Left forelimb (tissue), 1 donor: Measurements from ENCODE around the gene EHMT2.
A peak's percentile ranks its signal among the peaks of the same experiment; 100 is the strongest.
"Not testable (repeated sequence)": the region's sequence is repeated elsewhere in the genome, so short reads cannot be mapped to it uniquely, and the experiment has no call there.

Source experiments
- DNase-seq: peaks from one replicate; pipeline ENCODE4 v3.0.0-alpha.2; 2018; ENCODE audit warnings: low spot score

Gene EHMT2

GRCh38 chr6:31897612-31898382, at the start of gene EHMT2:
EHMT2 (minus strand) TSS chr6:31897698; CDS start chr6:31897677, 21 bp downstream.
- DNase-seq: peak; percentile 90

GRCh38 chr6:31947070-31947675, 49.7 kb upstream of the EHMT2 start:
- DNase-seq: no peak

- DNase-seq: no peak
Observed at GRCh38 chr6:31946370-31946885, 48.9 kb upstream of the EHMT2 start.

GRCh38 chr6:31945507-31946369, 48.2 kb upstream of the EHMT2 start, which contains the start of gene CFB:
CFB (plus strand) TSS chr6:31946095; CDS start chr6:31946222, 127 bp downstream.
- no peak for DNase-seq

- DNase-seq: no peak
Observed at GRCh38 chr6:31945154-31945506, 47.6 kb upstream of the EHMT2 start.

GRCh38 chr6:31943742-31944141, 46.2 kb upstream of the EHMT2 start:
- no peak for DNase-seq

GRCh38 chr6:31940256-31940664, 42.8 kb upstream of the EHMT2 start:
- DNase-seq: no peak

GRCh38 chr6:31935823-31936222, 38.3 kb upstream of the EHMT2 start:
- no peak for DNase-seq

GRCh38 chr6:31935021-31935420, 37.5 kb upstream of the EHMT2 start:
- DNase-seq: no peak

GRCh38 chr6:31933537-31933936, 36.0 kb upstream of the EHMT2 start:
- no peak for DNase-seq

GRCh38 chr6:31932137-31932536, 34.6 kb upstream of the EHMT2 start:
- DNase-seq: not testable (repeated sequence)

GRCh38 chr6:31930962-31931361, 33.5 kb upstream of the EHMT2 start:
- DNase-seq: no peak

GRCh38 chr6:31928672-31928939, 31.1 kb upstream of the EHMT2 start:
- no peak for DNase-seq

GRCh38 chr6:31927863-31928671, 30.6 kb upstream of the EHMT2 start:
- DNase-seq: no peak

- DNase-seq: no peak
Observed at GRCh38 chr6:31927242-31927862, 29.9 kb upstream of the EHMT2 start, which contains the start of gene C2. C2 (plus strand) TSS chr6:31927717; CDS start chr6:31927753, 36 bp downstream.

GRCh38 chr6:31922942-31923341, 25.4 kb upstream of the EHMT2 start:
- no peak for DNase-seq

- no peak for DNase-seq
Observed at GRCh38 chr6:31920811-31921210, 23.3 kb upstream of the EHMT2 start.

GRCh38 chr6:31919624-31920303, 22.3 kb upstream of the EHMT2 start:
- no peak for DNase-seq

- no peak for DNase-seq
Observed at GRCh38 chr6:31918069-31918720, 20.7 kb upstream of the EHMT2 start.

GRCh38 chr6:31915756-31916155, 18.3 kb upstream of the EHMT2 start:
- DNase-seq: no peak
